GM15510 (cell line): ENCODE results near the gene JAZF1.

ENCODE experiments used
- POLR2A ChIP-seq: IDR thresholded peaks from 3 replicates; pipeline ENCODE4 v1.6.1; 2011; ENCODE audit warnings: borderline replicate concordance; ENCODE audit not compliant: insufficient read length; ENCODE audit errors: extremely low read depth

Gene JAZF1

GRCh38 chr7:28176645-28177044 is 4.0 kb downstream of the JAZF1 start:
- TF ChIP-seq POLR2A, result no peak

- no peak for TF ChIP-seq POLR2A
These were observed 4.4 kb downstream of the JAZF1 start for GRCh38 chr7:28176174-28176573.

- no peak for TF ChIP-seq POLR2A
These were observed 5.5 kb downstream of the JAZF1 start for GRCh38 chr7:28174901-28175661.

GRCh38 chr7:28174442-28174841 is 6.2 kb downstream of the JAZF1 start:
- no peak for TF ChIP-seq POLR2A

- no peak for TF ChIP-seq POLR2A
These were observed 7.1 kb downstream of the JAZF1 start for GRCh38 chr7:28173531-28173930.

- TF ChIP-seq POLR2A, result no peak
These were observed 7.6 kb downstream of the JAZF1 start for GRCh38 chr7:28172958-28173357.

GRCh38 chr7:28170701-28171100 is 9.9 kb downstream of the JAZF1 start:
- no peak for TF ChIP-seq POLR2A

GRCh38 chr7:28169230-28169629 is 11.4 kb downstream of the JAZF1 start:
- TF ChIP-seq POLR2A, result no peak

- TF ChIP-seq POLR2A, result no peak
These were observed 12.0 kb downstream of the JAZF1 start for GRCh38 chr7:28168393-28169158.

GRCh38 chr7:28166982-28167715 is 13.4 kb downstream of the JAZF1 start:
- no peak for TF ChIP-seq POLR2A

- no peak for TF ChIP-seq POLR2A
These were observed 14.3 kb downstream of the JAZF1 start for GRCh38 chr7:28165961-28166955.

- TF ChIP-seq POLR2A, result no peak
These were observed 15.3 kb downstream of the JAZF1 start for GRCh38 chr7:28165261-28165660.

- TF ChIP-seq POLR2A, result no peak
These were observed 16.6 kb downstream of the JAZF1 start for GRCh38 chr7:28163949-28164348.

GRCh38 chr7:28161331-28161730 is 19.3 kb downstream of the JAZF1 start:
- TF ChIP-seq POLR2A, result no peak
